NB4 (cell line): ENCODE data around the gene VKORC1.
A peak's percentile ranks its signal among the peaks of the same experiment; 100 is the strongest.

ENCODE experiments used
- CTCF ChIP-seq: IDR thresholded peaks from one replicate; pipeline ENCODE4 v1.5.1; 2012; ENCODE audit warnings: low read depth, low read length
- POLR2A ChIP-seq: IDR thresholded peaks from 2 replicates; pipeline ENCODE4 v1.6.1; 2011; ENCODE audit warnings: mild to moderate bottlenecking; ENCODE audit not compliant: insufficient read length; ENCODE audit errors: extremely low read depth

GRCh38 chr16:31108035-31108793 is 13.6 kb upstream of the VKORC1 start, which contains the start of gene BCKDK:
- TF ChIP-seq CTCF, result no peak
- TF ChIP-seq POLR2A, result peak; percentile 63
